CD4-positive, alpha-beta T cell (primary cell): ENCODE data around the gene CCDC27. TPM values are rescaled to one million over a fixed set of nuclear protein-coding genes. Genes with fewer than 3 reads are reported as not detected.

ENCODE experiments used
- ATAC-seq: fragments of 200-7000 bp; cut with Tn5 transposase; one replicate; pipeline ENCODE4 v1.10.0; 2022; ENCODE audit warnings: mild to moderate bottlenecking; ENCODE audit not compliant: poor library complexity
- CTCF ChIA-PET: fragments of 350-600 bp; sonication (Branson Sonifier 250); formaldehyde crosslinking; loops from one replicate; lab custom pipeline; 2021; ENCODE audit warnings: antibody characterized with exemption, inconsistent platforms; lab: Charles Lee
- POLR2A ChIA-PET: fragments of 350-600 bp; sonication (Branson Sonifier 250); formaldehyde crosslinking; loops from one replicate; lab custom pipeline; 2021; ENCODE audit warnings: antibody characterized with exemption, inconsistent platforms; lab: Charles Lee
- DNase-seq, 14 experiments: peaks; one replicate each; pipeline ENCODE4 v3.0.0-alpha.2; 2013 to 2020; ENCODE audit warnings: mixed read lengths in 2 of 14
- H3K27ac ChIP-seq, 2 donors: one replicate each; pipeline versions ENCODE4 v1.5.1 to v1.7.0; 2013; ENCODE audit warnings: low read length in 2 of 2, low read depth in 1 of 2, mild to moderate bottlenecking in 1 of 2
- H3K27me3 ChIP-seq, 2 experiments: 1 replicate in 1 of 2; 2 replicates in 1 of 2; pipeline versions ENCODE4 v1.6.1 to v1.7.0; 2013; ENCODE audit warnings: low read length in 2 of 2, control low read depth in 1 of 2, mild to moderate bottlenecking in 1 of 2, moderate library complexity in 1 of 2; ENCODE audit not compliant: insufficient read depth in 2 of 2, control insufficient read depth in 1 of 2
- H3K36me3 ChIP-seq: one replicate; pipeline ENCODE4 v1.6.1; 2013; ENCODE audit warnings: low read length, control low read depth; ENCODE audit not compliant: insufficient read depth
- H3K4me1 ChIP-seq: one replicate; pipeline ENCODE4 v1.6.1; 2013; ENCODE audit warnings: low read length, control low read depth; ENCODE audit not compliant: insufficient read depth
- H3K4me3 ChIP-seq: one replicate; pipeline ENCODE4 v1.5.1; 2013; ENCODE audit warnings: mild to moderate bottlenecking, low read length, moderate library complexity
- H3K9me3 ChIP-seq, 2 experiments: 1 replicate in 1 of 2; 2 replicates in 1 of 2; pipeline versions ENCODE4 v1.6.1 to v1.7.0; 2013; ENCODE audit warnings: low read length in 2 of 2, mild to moderate bottlenecking in 2 of 2, control low read depth in 1 of 2, moderate library complexity in 1 of 2; ENCODE audit not compliant: control insufficient read depth in 1 of 2, insufficient read depth in 1 of 2
- H3K27ac Mint-ChIP-seq: one replicate; pipeline ENCODE4 v1.8.0; 2020; ENCODE audit warnings: mixed read lengths
- H3K27me3 Mint-ChIP-seq: one replicate; pipeline ENCODE4 v1.8.0; 2021; ENCODE audit warnings: mixed read lengths
- H3K36me3 Mint-ChIP-seq: one replicate; pipeline ENCODE4 v1.8.0; 2021; ENCODE audit warnings: low read depth, mixed read lengths
- H3K4me1 Mint-ChIP-seq: one replicate; pipeline ENCODE4 v1.8.0; 2021; ENCODE audit warnings: low read depth, mixed read lengths
- H3K4me3 Mint-ChIP-seq: one replicate; pipeline ENCODE4 v1.8.0; 2020; ENCODE audit warnings: mild to moderate bottlenecking, mixed read lengths
- H3K9me3 Mint-ChIP-seq: one replicate; pipeline ENCODE4 v1.8.0; 2020; ENCODE audit warnings: mixed read lengths
- intact Hi-C, 2 experiments: fragments of 100-400 bp; cut with DNase I in 1 of 2; cut with micrococcal nuclease in 1 of 2; formaldehyde crosslinking; loops; one replicate each; pipeline versions ENCODE4 v1.15.1 to v1.9.0; 2023 to 2025; cut with DNase I, micrococcal nuclease
- polyA plus RNA-seq, 2 donors: library from polyadenylated mRNA; unstranded; fragments of 120-200 nt; gene quantifications; one replicate each; pipeline ENCODE4 v1.2.1, GENCODE V29; 2013
- total RNA-seq, 174 experiments: library from RNA in 2 of 174; stranded (reverse) in 2 of 174; gene quantifications; one replicate each; pipeline ENCODE4 v1.2.3 and lab custom pipeline; 2021 to 2026
- TF ChIP-seq, protein P1 (sequence below): fragments of 200-600 bp; IDR thresholded peaks from one replicate; pipeline ENCODE4 v1.8.0; 2022; ENCODE audit warnings: antibody characterized with exemption, mild to moderate bottlenecking

Gene CCDC27
- not detected for total RNA-seq
- polyA plus RNA-seq (2013, experiment 1 of 2): not detected
- 0.03 TPM for polyA plus RNA-seq (2013, experiment 2 of 2)
- total RNA-seq (lab: John Stamatoyannopoulos, UW): 0 to 0.18 (median 0) reads per million in 172 experiments

DNA sequence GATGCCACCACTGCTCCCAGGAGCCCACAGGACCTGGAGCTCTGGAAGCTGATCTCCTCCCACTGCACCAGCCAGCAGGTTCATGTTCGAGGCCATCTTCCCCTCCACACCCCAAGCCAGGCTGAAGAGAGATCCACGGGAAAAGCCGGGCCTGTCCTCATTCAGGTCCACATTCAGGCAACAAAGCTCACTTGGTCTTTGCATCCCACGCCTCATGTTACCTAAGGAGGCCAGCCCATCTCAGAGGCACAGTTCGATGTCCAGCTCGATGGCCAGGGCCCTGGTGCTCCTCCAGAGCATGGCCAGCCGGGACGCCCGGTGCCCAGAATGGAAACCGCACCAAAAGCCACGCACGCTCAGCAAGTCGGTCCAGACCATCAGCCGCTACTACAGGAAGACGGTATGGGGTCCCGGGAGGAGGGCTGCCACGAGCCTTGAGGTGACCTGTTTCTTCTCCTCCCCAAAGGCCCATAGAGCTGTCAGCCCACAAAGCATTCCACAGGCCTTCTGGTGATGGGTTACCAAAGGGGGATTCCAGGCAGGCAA, at the start of gene CCDC27:
Gene CCDC27, plus strand, starts transcription at position 51 of the 546 bp plus-strand sequence. Its CDS starts 32 bp downstream, at position 83.
- peaks cover 3% of the 10 kb centered on the region for H3K27me3 Mint-ChIP-seq
- H3K4me3 Mint-ChIP-seq: no peak within 1 kb of the TSS
- ATAC-seq (no peak), DNase-seq (no peak)
- H3K27ac Mint-ChIP-seq: no peak within 1 kb of the TSS
- H3K9me3 ChIP-seq: peaks cover 0 to 4% of the 10 kb centered on the region in 2 experiments
- H3K27me3 ChIP-seq: peaks cover 0 to 5% of the 10 kb centered on the region in 2 experiments
- H3K9me3 Mint-ChIP-seq: no peaks in the 10 kb centered on the region
- TF ChIP-seq, protein P1, sequence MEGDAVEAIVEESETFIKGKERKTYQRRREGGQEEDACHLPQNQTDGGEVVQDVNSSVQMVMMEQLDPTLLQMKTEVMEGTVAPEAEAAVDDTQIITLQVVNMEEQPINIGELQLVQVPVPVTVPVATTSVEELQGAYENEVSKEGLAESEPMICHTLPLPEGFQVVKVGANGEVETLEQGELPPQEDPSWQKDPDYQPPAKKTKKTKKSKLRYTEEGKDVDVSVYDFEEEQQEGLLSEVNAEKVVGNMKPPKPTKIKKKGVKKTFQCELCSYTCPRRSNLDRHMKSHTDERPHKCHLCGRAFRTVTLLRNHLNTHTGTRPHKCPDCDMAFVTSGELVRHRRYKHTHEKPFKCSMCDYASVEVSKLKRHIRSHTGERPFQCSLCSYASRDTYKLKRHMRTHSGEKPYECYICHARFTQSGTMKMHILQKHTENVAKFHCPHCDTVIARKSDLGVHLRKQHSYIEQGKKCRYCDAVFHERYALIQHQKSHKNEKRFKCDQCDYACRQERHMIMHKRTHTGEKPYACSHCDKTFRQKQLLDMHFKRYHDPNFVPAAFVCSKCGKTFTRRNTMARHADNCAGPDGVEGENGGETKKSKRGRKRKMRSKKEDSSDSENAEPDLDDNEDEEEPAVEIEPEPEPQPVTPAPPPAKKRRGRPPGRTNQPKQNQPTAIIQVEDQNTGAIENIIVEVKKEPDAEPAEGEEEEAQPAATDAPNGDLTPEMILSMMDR: no peak
- ChIA-PET CTCF (no interaction called here), POLR2A (no interaction called here)
- H3K27ac ChIP-seq: no peak within 1 kb of the TSS
- no peaks in the 10 kb centered on the region for H3K36me3 ChIP-seq
- no peaks in the 10 kb centered on the region for H3K36me3 Mint-ChIP-seq
- intact Hi-C loops: no loop called here
- H3K4me1 ChIP-seq: peaks cover 7% of the 10 kb centered on the region
- no peak within 1 kb of the TSS for H3K4me3 ChIP-seq
- H3K4me1 Mint-ChIP-seq: peaks cover 10% of the 10 kb centered on the region

- Mint-ChIP-seq H3K27ac (no peak overlapping the region), H3K4me1 (peaks cover 6% of the 10 kb centered on the region), H3K36me3 (no peaks in the 10 kb centered on the region), H3K4me3 (no peak overlapping the region), H3K9me3 (no peaks in the 10 kb centered on the region), H3K27me3 (peaks cover 10% of the 10 kb centered on the region)
- ChIA-PET POLR2A (no interaction called here), CTCF (no interaction called here)
- no peak for ATAC-seq
- Histone ChIP-seq H3K9me3 (no peaks in the 10 kb centered on the region), H3K36me3 (no peaks in the 10 kb centered on the region), H3K27me3 (peaks cover 5 to 9% of the 10 kb centered on the region in 2 experiments), H3K4me3 (no peak overlapping the region), H3K4me1 (peaks cover 12% of the 10 kb centered on the region), H3K27ac (no peak overlapping the region)
- TF ChIP-seq, protein P1: no peak
- intact Hi-C loops: no loop called here
- DNase-seq: no peak
Observed at GRCh38 chr1:3702528-3702927, 49.7 kb upstream of the CCDC27 start.

DNA sequence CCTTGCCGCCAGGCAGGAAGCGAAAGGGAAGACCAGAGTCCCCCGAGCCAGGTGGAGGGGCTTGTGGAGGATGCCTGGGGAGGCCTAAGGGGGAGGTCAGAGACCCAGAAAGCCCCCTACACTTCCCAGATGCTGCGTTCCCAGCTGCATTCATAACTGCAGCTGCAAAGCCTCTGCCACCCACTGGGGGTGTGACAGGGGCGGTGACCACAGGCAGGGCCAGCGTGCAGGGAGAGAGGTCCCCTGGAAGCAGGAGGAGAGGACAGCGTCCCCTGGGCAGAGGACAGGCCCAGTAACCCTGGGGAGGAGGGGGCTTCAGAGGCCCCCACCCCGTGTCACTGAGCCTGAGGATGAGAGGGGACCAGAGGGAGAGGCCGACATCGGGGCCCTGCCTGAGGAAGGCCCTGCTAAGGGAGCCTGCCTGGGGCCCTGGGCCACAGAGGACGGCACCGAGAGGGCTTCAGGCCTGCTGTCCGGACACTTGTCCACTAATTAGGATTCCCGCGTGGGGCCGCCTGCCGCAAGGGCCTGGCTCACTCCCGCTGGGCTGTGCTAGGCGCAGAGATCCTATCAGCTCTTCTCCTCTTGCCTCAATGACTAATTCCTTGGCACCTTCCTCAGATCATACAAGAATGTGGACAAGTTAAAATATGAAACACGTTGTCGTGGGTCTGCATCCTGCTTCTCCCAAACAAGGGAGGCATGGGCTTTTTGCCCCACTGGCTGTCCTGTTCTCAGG, 49.1 kb upstream of the CCDC27 start:
- no peak overlapping the region for H3K4me3 Mint-ChIP-seq
- POLR2A ChIA-PET: no interaction called here
- Histone ChIP-seq H3K9me3 (no peaks in the 10 kb centered on the region), H3K4me3 (no peak overlapping the region), H3K27me3 (peaks cover 9 to 10% of the 10 kb centered on the region in 2 experiments), H3K4me1 (peaks cover 12% of the 10 kb centered on the region), H3K36me3 (no peaks in the 10 kb centered on the region), H3K27ac (no peak overlapping the region)
- CTCF ChIA-PET: no interaction called here
- no peaks in the 10 kb centered on the region for H3K9me3 Mint-ChIP-seq
- no peak for DNase-seq
- H3K27ac Mint-ChIP-seq: no peak overlapping the region
- no peaks in the 10 kb centered on the region for H3K36me3 Mint-ChIP-seq
- intact Hi-C loops: no loop called here
- peaks cover 6% of the 10 kb centered on the region for H3K4me1 Mint-ChIP-seq
- peaks cover 10% of the 10 kb centered on the region for H3K27me3 Mint-ChIP-seq
- TF ChIP-seq, protein P1: no peak
- no peak for ATAC-seq
